Adipose tissue (tissue), 3 donors: ENCODE data around the gene POLR2C. TPM values are rescaled to one million over a fixed set of nuclear protein-coding genes. Genes with fewer than 3 reads are reported as not detected.

ENCODE experiments used
- H3K27ac ChIP-seq: one replicate; pipeline ENCODE4 v1.5.1; 2013; ENCODE audit warnings: low read depth, low read length
- WGBS, 3 donors: extraction: QIAGEN DNeasy Blood & Tissue Kit; methylation state at CpG; one replicate each; pipeline ENCODE4 v1.1.7; 2013; 5-methylcytosine and 5-hydroxymethylcytosine counted together
- polyA plus RNA-seq, 3 donors: library from polyadenylated mRNA; stranded (reverse); fragments of 200-250 nt; gene quantifications; one replicate each; pipeline ENCODE4 v1.2.3, GENCODE V29; 2013
- donor health status: healthy with polysubstance abuse.
- donor health status: Bipolar disorder and iron deficiency.
- donor health status: healthy.

Gene POLR2C
- polyA plus RNA-seq, 3 donors, result 39.3 to 52.1 (median 39.4) TPM

DNA sequence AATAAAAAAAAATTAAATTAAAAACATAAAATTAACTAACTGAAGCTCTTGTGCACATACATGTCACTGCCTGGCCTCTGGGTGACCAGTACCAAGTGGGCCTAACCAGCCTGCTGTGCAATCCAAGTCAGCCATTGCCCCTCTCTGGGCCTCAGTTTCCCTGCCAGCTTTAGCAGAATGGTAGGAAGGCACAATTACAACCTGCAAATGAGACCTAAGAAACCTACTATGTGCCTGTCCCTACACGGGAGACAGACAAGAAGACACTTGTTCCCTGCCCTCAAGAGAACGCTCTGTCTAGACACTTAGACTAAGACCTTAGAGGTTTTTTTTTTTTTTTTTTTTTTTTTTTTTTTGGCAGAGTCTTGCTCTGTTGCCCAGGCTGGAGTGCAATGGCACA lies 17.0 kb upstream of the POLR2C start:
- 92 to 94% (median 93%) methylated on average over 2 of the region's 2 CpGs for WGBS, 3 donors
- no peak overlapping the region for H3K27ac ChIP-seq

DNA sequence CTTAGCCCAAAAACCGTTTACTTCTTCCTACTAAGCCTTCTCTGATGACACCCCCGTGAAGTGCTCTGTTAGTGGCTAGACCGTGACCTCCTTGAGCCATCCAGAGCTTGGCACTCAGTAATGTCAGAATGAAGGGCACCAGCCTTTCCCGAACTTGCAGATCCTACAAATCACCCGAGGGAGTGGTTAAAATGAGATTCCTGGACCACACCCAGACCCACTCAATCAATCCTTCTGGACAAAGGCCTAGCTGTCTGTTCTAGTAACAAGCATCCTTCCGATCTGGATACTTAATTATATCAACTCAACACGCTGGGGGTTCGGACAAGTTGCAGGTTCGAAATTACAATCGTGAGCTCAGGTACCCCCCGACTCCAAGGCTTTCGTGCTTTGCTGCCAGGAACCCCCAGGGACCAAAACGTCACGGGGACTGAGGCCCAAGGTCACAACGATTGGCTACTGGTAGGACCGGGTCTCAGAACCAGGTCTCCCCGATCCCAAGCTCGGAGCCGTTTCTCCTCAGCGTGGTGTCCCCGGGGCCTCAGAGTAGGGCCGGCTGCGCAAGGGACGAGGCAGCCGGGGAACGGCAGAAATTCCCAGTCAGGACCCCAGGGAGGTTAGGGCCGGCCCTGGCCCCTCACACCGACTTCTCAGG lies 15.8 kb upstream of the POLR2C start:
- H3K27ac ChIP-seq, result no peak overlapping the region
- WGBS, 3 donors, result 3 to 4% (median 3%) methylated on average over 26 to 28 of the region's 28 CpGs

DNA sequence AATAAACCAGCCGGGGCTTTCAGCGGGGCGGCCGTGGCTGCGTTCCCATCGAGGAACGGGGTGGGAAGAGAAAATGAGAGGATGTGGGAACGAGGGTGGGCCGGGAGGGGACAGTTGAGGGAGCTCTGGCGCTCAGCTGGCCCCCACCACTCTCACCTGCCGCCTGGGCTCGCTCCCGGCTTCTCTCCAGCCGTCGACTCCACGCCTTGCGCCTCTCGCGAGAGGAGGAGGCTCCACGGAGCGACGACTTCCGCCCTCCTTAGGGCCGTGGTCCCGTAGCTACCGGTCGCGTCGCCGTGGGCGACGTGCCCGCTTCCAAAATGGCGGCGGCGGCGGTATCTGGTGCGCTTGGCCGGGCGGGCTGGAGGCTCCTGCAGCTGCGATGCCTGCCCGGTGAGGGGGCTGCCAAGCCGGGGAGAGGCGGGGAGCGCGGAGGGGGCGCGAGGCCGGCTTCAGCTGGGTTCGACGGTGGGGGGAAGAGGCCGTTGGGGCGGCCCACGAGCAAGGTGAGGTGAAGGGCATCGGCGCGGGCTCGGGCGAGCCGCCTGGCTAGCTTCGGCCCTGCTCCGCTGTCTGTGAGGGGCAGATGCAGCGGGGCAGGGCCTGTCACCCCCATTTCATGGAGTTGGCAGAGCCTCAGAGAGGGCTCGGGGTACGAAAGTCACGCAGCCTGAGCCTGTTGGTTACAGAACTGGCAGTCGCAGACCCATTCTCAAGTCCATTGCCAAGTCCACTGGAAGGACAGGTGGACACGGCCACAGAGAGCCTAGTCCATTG lies 15.1 kb upstream of the POLR2C start, which contains the start of the genes CIAPIN1 and COQ9:
Gene CIAPIN1 (minus strand): TSS at position 200 of the 777 bp plus-strand sequence. CDS start 6,457 bp downstream, outside the sequence.
Gene COQ9 (plus strand): TSS at position 294 of the 777 bp plus-strand sequence. CDS start 27 bp downstream, at position 321.
- 0 to 1% (median 1%) methylated on average over 40 to 68 of the region's 68 CpGs for WGBS, 3 donors
- peak within 1 kb of the TSS; percentile 29 for H3K27ac ChIP-seq

GRCh38 chr16:57452021-57452420 lies 10.5 kb upstream of the POLR2C start:
- no peak overlapping the region for H3K27ac ChIP-seq
- WGBS, 3 donors, result 90 to 96% (median 93%) methylated on average over 10 of the region's 10 CpGs

DNA sequence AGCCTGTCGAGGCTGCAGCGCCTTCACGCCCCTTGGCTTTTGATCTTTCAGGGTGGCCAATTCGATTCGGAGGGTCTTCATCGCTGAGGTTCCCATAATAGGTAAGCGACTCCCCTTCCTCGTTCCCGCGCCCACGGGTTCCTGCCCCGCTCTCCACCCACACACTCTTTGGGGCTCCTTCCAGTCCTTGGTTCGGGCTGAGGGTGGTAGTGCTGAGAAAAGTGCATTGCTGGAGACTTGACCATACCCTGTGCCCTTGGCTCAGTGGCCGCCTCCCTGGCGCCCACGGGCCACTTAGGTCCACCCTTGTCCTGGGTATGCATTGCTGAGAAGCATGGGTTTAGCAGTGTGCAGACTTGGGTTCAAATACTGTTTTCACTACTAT lies 491 bp downstream of the POLR2C start:
- WGBS, 3 donors, result 0 to 1% (median 1%) methylated on average over 13 to 16 of the region's 16 CpGs
- no peak overlapping the region for H3K27ac ChIP-seq

GRCh38 chr16:57464523-57464922 lies 2.0 kb downstream of the POLR2C start:
- WGBS, 3 donors, result 76 to 97% (median 88%) methylated on average over 2 of the region's 2 CpGs
- no peak overlapping the region for H3K27ac ChIP-seq

- WGBS, 3 donors, result 89 to 90% (median 89%) methylated on average over 2 of the region's 2 CpGs
Measured at GRCh38 chr16:57468346-57468745, 5.9 kb downstream of the POLR2C start.

DNA sequence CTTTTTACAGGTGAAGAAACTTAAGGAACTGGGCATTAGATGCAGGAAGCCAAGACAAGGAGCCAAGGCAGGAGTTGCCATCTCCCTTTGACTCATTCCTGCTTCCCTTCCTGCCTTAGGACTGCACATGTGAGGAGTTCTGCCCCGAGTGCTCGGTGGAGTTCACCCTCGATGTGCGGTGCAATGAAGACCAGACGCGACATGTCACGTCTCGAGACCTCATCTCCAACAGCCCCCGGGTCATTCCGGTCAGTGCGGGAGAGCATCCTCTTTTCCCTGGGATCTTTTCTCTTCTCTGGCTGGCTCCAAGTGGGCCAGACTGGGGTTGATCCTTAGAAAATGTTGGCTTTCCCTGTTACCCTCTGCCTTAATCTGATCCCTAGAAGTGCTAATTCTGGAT lies 6.6 kb downstream of the POLR2C start:
- WGBS, 3 donors, result 89 to 95% (median 92%) methylated on average over 11 of the region's 11 CpGs
- no peak overlapping the region for H3K27ac ChIP-seq

More at GRCh38 chr16:57468346-57468745, 5.9 kb downstream of the POLR2C start:
- no peak overlapping the region for H3K27ac ChIP-seq

GRCh38 chr16:57469917-57470470 lies 7.5 kb downstream of the POLR2C start:
- H3K27ac ChIP-seq, result no peak overlapping the region
- 78 to 88% (median 82%) methylated on average over 9 of the region's 9 CpGs for WGBS, 3 donors

DNA sequence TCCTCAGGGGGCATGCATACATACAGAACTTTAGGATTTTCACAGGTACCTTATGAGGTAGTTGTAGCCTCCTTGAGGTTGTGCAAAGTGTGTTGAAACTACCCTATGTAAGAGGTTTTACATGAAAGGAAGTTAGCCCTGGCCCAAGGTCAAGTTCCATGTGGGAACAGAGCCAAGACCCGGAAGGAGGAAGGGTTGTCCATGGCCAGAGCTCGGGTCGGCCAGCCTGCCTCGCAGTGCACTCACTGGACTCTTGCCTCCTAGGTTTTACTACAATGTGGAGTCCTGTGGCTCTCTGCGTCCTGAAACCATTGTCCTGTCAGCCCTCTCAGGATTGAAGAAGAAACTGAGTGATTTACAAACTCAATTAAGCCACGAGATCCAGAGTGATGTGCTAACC lies 8.2 kb downstream of the POLR2C start:
- H3K27ac ChIP-seq, result no peak overlapping the region
- 17 to 21% (median 20%) methylated on average over 6 of the region's 6 CpGs for WGBS, 3 donors

DNA sequence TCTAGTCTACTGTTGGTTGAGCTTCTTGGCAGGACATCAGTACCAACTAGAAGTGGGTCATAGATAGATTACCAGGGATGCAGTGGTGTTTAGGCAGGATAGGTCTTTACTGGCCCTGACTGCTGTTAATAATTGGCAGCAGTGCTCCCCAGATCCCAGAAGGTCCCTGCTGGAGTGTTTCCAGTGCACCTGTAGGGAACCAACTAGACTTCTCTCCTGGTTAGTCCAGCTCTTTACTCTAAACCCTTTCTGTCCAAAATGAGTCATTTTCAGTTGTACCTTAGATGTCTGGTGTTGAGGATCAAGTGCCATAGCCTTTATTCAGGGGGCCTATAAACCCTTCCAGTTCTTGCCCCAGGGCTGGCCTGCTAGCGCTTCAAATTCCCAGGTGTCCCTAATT lies 8.7 kb downstream of the POLR2C start:
- H3K27ac ChIP-seq, result no peak overlapping the region
- WGBS, 3 donors, result 98 to 100% (median 100%) methylated on average over 1 of the region's 1 CpG

- 36 to 74% (median 67%) methylated on average over 10 of the region's 10 CpGs for WGBS, 3 donors
- no peak overlapping the region for H3K27ac ChIP-seq
Measured at GRCh38 chr16:57471852-57472664, 9.6 kb downstream of the POLR2C start.

DNA sequence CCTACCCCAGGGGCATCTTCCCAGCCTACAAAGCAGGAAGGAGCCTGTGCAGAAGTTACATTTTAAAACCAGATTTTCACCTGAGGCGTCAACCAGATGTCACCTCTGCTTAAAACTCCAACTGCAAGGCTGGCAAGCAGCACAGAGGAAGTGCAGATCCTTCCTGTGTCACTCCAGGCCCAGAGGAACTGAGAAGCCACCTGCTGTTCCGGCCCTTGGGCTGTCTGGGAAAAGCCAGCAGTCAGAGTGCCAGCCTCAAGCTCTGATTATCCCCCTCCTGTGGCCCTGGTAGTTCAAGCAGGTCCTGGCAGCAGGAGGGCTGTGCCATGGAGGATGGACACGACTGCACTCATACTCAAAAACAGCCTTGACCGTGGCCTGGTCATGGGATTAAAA lies 10.2 kb downstream of the POLR2C start:
- WGBS, 3 donors, result 43 to 66% (median 48%) methylated on average over 4 of the region's 4 CpGs
- H3K27ac ChIP-seq, result no peak overlapping the region

GRCh38 chr16:57473176-57473840 lies 10.8 kb downstream of the POLR2C start:
- 91 to 92% (median 92%) methylated on average over 14 of the region's 14 CpGs for WGBS, 3 donors
- no peak overlapping the region for H3K27ac ChIP-seq

DNA sequence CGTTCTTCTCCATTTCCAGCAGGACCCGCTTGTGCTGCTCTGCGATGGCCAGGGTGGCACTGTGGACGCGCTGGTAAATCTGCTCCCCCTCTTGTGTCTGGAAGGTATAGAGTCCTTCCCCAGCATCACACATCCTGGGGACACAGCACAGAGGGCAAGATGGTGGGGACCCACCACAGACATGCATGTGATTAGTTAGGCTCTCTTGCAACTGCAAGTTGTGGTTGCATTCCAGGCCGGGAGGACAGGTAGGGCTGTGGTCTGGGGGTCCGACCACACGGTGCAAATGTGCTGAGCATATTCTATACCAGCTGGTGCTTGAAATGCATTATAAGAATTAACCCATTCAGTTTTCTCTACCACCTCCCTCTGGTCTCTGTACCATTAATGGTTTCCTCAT lies 11.4 kb downstream of the POLR2C start:
- H3K27ac ChIP-seq, result no peak overlapping the region
- WGBS, 3 donors, result 78 to 86% (median 83%) methylated on average over 8 of the region's 8 CpGs

GRCh38 chr16:57474671-57475661 lies 12.5 kb downstream of the POLR2C start:
- 74 to 85% (median 74%) methylated on average over 29 to 30 of the region's 30 CpGs for WGBS, 3 donors
- H3K27ac ChIP-seq, result no peak overlapping the region
